ENCODE data around the gene HBG1. TPM values are rescaled to one million over a fixed set of nuclear protein-coding genes. Genes with fewer than 3 reads are reported as not detected.
A peak's percentile ranks its signal among the peaks of the same experiment; 100 is the strongest.

HBG1 gene
- total RNA-seq, 1 experiment from 2014 or later, result not detected

- no peak for DNase-seq (ENCODE audit: low read depth)
Measured at GRCh38 chr11:5247472-5248192, 2.0 kb downstream of the HBG1 start.

- DNase-seq (ENCODE audit: low read depth), result no peak
Measured at GRCh38 chr11:5246772-5247471, 2.7 kb downstream of the HBG1 start.

GRCh38 chr11:5245155-5245554, 4.5 kb downstream of the HBG1 start:
- DNase-seq (ENCODE audit: low read depth), result no peak

GRCh38 chr11:5243816-5244180, 5.9 kb downstream of the HBG1 start:
- no peak for DNase-seq (ENCODE audit: low read depth)

DNA sequence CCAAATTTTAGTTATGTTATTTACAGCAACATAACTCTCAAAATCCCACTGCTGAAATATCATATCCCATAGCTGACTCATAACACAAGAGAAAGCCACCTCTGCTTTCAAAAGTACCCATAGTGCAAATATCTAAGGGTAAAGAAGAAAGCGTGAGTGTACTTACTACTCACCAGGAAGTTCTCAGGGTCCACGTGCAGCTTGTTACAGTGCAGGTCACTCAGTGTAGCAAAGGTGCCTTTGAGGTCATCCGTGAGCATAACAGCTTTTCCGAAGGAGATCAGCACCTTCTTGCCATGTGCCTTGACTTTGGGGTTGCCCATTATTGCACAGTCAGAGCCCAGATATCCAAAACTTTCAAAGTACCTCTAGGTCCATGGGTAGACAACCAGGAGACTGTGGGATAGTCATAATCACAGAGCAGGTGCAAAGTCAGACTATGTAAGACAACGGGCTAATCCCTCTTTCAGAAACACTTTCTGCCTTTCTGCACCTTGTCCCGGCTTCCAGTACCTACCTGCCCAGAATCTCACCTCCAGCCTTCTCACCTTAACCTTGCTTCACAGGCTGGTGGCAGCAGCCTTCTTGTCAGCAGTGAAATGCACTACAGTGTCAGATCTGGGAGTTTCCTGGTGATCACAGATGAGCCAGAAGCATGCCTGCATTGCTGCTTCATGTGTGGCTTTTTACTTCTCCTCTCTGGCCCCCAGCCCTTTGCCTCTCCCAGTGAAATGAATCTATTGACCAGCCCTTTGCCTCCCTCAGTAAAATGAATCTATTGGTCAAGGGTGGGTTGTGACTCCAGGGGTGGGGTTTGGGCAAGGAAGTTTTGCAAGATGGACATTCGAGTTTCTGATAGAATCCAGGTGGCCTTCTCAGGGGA, 6.5 kb downstream of the HBG1 start:
- DNase-seq (ENCODE audit: low read depth), result no peak

- DNase-seq (ENCODE audit: low read depth), result no peak
Measured at GRCh38 chr11:5242208-5242607, 7.4 kb downstream of the HBG1 start.

- no peak for DNase-seq (ENCODE audit: low read depth)
Measured at GRCh38 chr11:5241458-5241857, 8.2 kb downstream of the HBG1 start.

- DNase-seq (ENCODE audit: low read depth), result no peak
Measured at GRCh38 chr11:5240458-5240857, 9.2 kb downstream of the HBG1 start.

DNA sequence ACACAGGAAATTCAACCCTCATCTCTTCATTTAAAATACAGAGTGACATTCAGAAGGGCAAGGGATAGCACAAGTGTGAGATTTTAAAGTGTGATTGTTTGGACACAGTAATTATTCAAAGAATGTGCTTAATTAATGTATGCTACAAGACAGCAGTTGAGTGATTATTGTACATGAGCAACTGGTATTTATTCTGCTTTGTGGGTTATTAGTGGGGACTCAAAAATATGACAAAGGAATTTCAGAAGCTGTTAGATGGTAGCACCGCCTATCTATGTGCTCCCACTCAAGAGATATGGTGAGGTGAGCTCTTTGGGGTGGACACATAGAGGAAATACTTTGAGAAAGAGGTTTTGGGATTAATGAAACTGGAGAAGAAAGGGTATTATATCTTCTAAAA, 9.6 kb downstream of the HBG1 start:
- no peak for DNase-seq (ENCODE audit: low read depth)

GRCh38 chr11:5239046-5239445, 10.6 kb downstream of the HBG1 start:
- DNase-seq (ENCODE audit: low read depth), result no peak

DNA sequence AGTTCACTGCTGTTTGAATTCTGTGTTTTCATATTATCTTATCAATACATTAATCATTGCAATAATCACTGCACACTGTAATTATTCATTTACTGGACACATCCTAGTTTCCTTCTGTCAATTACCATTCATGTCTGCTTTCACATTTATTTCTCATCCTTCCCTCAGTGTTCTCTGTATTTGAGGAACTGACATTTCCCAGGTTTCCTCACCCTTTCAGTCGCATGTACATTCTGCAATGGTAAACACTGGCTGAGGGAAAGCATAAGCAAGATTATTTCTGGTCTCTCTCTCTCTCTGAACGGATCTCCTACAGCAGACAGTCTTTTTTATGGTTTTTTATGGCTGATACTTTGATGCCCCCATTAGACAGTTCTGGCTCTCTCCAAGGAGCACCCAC, 11.2 kb downstream of the HBG1 start:
- DNase-seq (ENCODE audit: low read depth), result no peak

GRCh38 chr11:5237420-5237819, 12.2 kb downstream of the HBG1 start:
- DNase-seq (ENCODE audit: low read depth), result no peak

DNA sequence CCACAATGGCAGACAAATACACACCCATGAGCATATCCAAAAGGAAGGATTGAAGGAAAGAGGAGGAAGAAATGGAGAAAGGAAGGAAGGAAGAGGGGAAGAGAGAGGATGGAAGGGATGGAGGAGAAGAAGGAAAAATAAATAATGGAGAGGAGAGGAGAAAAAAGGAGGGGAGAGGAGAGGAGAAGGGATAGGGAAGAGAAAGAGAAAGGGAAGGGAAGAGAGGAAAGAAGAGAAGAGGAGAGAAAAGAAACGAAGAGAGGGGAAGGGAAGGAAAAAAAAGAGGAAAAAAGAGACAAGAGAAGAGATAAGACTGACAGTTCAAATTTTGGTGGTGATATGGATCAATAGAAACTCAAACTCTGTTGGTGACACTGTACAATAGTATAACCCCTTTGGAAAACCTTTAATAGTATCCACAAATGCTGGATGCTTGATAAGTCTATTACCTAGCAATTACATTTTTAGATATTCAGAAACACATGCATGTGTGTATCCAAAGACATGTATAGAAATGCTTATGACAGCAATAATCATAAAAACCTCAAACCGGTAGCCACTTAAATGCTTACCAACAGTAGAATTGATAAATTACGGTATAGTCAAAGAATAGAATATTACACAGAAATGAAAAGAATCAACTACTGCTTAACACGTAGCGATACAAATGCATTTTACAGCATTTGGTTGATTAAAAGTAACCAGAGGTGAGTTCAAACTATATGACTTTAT, 14.1 kb downstream of the HBG1 start:
- no peak for DNase-seq (ENCODE audit: low read depth)

GRCh38 chr11:5234381-5234834, 15.2 kb downstream of the HBG1 start, which contains the start of gene HBD:
TSS of gene HBD (minus strand) at chr11:5234483. CDS start at chr11:5234433, 50 bp downstream.
- DNase-seq (ENCODE audit: low read depth), result peak; percentile 30

GRCh38 chr11:5233307-5233706, 16.4 kb downstream of the HBG1 start:
- DNase-seq (ENCODE audit: low read depth), result no peak

- DNase-seq (ENCODE audit: low read depth), result no peak
Measured at GRCh38 chr11:5232821-5233220, 16.8 kb downstream of the HBG1 start.

GRCh38 chr11:5232176-5232575, 17.5 kb downstream of the HBG1 start:
- no peak for DNase-seq (ENCODE audit: low read depth)

DNA sequence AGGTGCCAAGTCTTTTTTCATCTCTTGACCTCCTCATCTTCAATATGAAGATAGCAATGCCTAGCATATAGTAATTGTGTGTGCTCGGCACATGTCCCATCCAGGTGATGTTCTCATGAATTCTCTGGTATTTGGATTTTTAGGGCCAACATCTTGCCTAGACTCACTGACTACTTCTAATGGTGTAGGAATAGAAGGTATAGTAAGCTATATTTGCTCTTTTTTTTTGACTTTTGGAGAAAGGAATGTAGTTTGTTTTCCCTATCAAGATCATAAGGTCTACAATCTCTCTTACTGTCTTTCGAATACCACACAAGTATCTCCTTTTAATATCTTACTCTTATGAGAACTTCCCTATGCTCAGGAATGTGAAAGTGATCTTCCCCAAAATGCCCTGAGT, 18.5 kb downstream of the HBG1 start:
- no peak for DNase-seq (ENCODE audit: low read depth)

- DNase-seq (ENCODE audit: low read depth), result no peak
Measured at GRCh38 chr11:5230266-5230665, 19.4 kb downstream of the HBG1 start.

DNA sequence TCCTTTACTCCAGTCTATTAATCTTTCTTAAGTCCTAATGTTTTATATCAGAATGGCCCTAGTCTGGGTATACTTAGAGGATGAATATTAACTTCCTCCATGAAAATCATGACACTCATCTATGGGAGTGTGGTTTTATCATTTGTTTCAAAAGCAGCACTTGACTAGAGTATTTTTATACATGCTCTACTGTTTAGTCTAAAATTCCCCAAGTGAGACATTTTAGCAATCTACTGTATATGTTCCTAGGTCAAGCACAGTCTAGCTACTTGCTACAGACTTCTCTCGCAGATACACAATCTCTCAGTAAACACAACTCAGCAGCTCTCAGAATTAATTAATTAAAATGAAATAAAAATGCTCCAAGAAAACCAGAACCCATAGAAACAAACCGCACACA, 19.9 kb downstream of the HBG1 start:
- DNase-seq (ENCODE audit: low read depth), result no peak

DNA sequence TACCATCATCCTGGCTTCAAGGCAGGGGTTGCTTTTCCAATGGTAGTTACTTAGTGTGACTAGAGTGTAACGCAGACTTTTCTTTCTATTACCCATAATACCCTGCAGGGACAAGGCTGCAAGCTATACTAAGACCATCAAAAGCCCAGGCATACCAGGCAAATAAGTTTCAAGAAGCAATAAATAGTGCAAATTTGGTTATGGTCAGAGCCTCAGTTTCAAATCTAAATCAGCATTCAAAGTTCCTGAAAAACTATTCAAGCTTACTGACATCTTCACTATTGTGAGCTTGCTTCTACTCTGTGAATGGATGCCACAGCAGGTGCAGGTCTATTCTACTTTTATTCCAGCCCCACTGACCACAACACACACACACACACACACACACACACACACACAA, 20.3 kb downstream of the HBG1 start:
- DNase-seq (ENCODE audit: low read depth), result no peak

GRCh38 chr11:5228124-5228523, 21.5 kb downstream of the HBG1 start:
- DNase-seq (ENCODE audit: low read depth), result no peak
